Measurements from ENCODE around the gene NBPF9.
"Not testable (repeated sequence)": the region's sequence is repeated elsewhere in the genome, so short reads cannot be mapped to it uniquely, and the experiment has no call there.

Gene NBPF9

GRCh38 chr1:149103109-149104081, at the start of gene NBPF9:
TSS of gene NBPF9 (minus strand) at chr1:149103551. CDS start at chr1:149082139, 21,412 bp downstream.
- DNase-seq (ENCODE audit: low read depth in 2 of 2), result not testable (repeated sequence)

- DNase-seq (ENCODE audit: low read depth in 2 of 2), result not testable (repeated sequence)
Observed at GRCh38 chr1:149149909-149150308, 46.6 kb upstream of the NBPF9 start.

- DNase-seq (ENCODE audit: low read depth in 2 of 2), result not testable (repeated sequence)
Observed at GRCh38 chr1:149137585-149137984, 34.2 kb upstream of the NBPF9 start.

- DNase-seq (ENCODE audit: low read depth in 2 of 2), result not testable (repeated sequence)
Observed at GRCh38 chr1:149130938-149131337, 27.6 kb upstream of the NBPF9 start.

- DNase-seq (ENCODE audit: low read depth in 2 of 2), result not testable (repeated sequence)
Observed at GRCh38 chr1:149129245-149129644, 25.9 kb upstream of the NBPF9 start.

- not testable (repeated sequence) for DNase-seq (ENCODE audit: low read depth in 2 of 2)
Observed at GRCh38 chr1:149126555-149127145, 23.3 kb upstream of the NBPF9 start.

- not testable (repeated sequence) for DNase-seq (ENCODE audit: low read depth in 2 of 2)
Observed at GRCh38 chr1:149123948-149124926, 20.9 kb upstream of the NBPF9 start.

- not testable (repeated sequence) for DNase-seq (ENCODE audit: low read depth in 2 of 2)
Observed at GRCh38 chr1:149112828-149113227, 9.5 kb upstream of the NBPF9 start.

GRCh38 chr1:149110343-149110742, 7.0 kb upstream of the NBPF9 start:
- DNase-seq (ENCODE audit: low read depth in 2 of 2), result not testable (repeated sequence)

GRCh38 chr1:149102574-149102973, 777 bp downstream of the NBPF9 start:
- not testable (repeated sequence) for DNase-seq (ENCODE audit: low read depth in 2 of 2)

GRCh38 chr1:149098276-149098675, 5.1 kb downstream of the NBPF9 start:
- DNase-seq (ENCODE audit: low read depth in 2 of 2), result not testable (repeated sequence)

- not testable (repeated sequence) for DNase-seq (ENCODE audit: low read depth in 2 of 2)
Observed at GRCh38 chr1:149093155-149093554, 10.2 kb downstream of the NBPF9 start.

- not testable (repeated sequence) for DNase-seq (ENCODE audit: low read depth in 2 of 2)
Observed at GRCh38 chr1:149075505-149076127, 27.7 kb downstream of the NBPF9 start.

GRCh38 chr1:149064611-149065010, 38.7 kb downstream of the NBPF9 start:
- DNase-seq (ENCODE audit: low read depth in 2 of 2), result not testable (repeated sequence)

GRCh38 chr1:149043056-149043455, 60.3 kb downstream of the NBPF9 start:
- DNase-seq (ENCODE audit: low read depth in 2 of 2), result not testable (repeated sequence)

GRCh38 chr1:149033916-149034315, 69.4 kb downstream of the NBPF9 start:
- not testable (repeated sequence) for DNase-seq (ENCODE audit: low read depth in 2 of 2)

GRCh38 chr1:149024327-149024726, 79.0 kb downstream of the NBPF9 start:
- DNase-seq (ENCODE audit: low read depth in 2 of 2), result not testable (repeated sequence)

GRCh38 chr1:149018577-149018976, 84.8 kb downstream of the NBPF9 start:
- not testable (repeated sequence) for DNase-seq (ENCODE audit: low read depth in 2 of 2)

GRCh38 chr1:149016626-149017025, 86.7 kb downstream of the NBPF9 start:
- not testable (repeated sequence) for DNase-seq (ENCODE audit: low read depth in 2 of 2)

- DNase-seq (ENCODE audit: low read depth in 2 of 2), result not testable (repeated sequence)
Observed at GRCh38 chr1:149015522-149015921, 87.8 kb downstream of the NBPF9 start.

- not testable (repeated sequence) for DNase-seq (ENCODE audit: low read depth in 2 of 2)
Observed at GRCh38 chr1:149013513-149013912, 89.8 kb downstream of the NBPF9 start.

All from fibroblast of skin of left quadriceps (primary cell).